Sigmoid colon (tissue), 7 donors: ENCODE data around the gene TGFBR2. TPM values are rescaled to one million over a fixed set of nuclear protein-coding genes. Genes with fewer than 3 reads are reported as not detected.
A peak's percentile ranks its signal among the peaks of the same experiment; 100 is the strongest.

Experiments used
- DNase-seq: peaks from one replicate; pipeline ENCODE4 v3.0.0-alpha.2; 2019
- H3K27ac ChIP-seq, 4 donors: fragments of 200-600 bp; sonication (generic); one replicate each; pipeline ENCODE4 v1.5.1; 2016 to 2019; ENCODE audit warnings: mild to moderate bottlenecking in 1 of 4
- H3K27me3 ChIP-seq, 3 donors: fragments of 200-600 bp; sonication (generic); one replicate each; pipeline ENCODE4 v1.5.1; 2019; ENCODE audit warnings: mild to moderate bottlenecking in 1 of 3
- H3K36me3 ChIP-seq, 4 donors: fragments of 200-600 bp; sonication (generic); one replicate each; pipeline ENCODE4 v1.5.1; 2016 to 2019
- H3K4me1 ChIP-seq, 4 donors: fragments of 200-600 bp; sonication (generic); one replicate each; pipeline ENCODE4 v1.5.1; 2017 to 2019
- H3K4me3 ChIP-seq, 4 donors: fragments of 200-600 bp; sonication (generic); one replicate each; pipeline ENCODE4 v1.5.1; 2017 to 2019; ENCODE audit warnings: mild to moderate bottlenecking in 2 of 4, moderate library complexity in 1 of 4
- H3K9me3 ChIP-seq, 4 donors: fragments of 200-600 bp in 3 of 4; sonication (generic) in 3 of 4; one replicate each; pipeline versions ENCODE4 v1.5.1 to v1.6.1; 2013 to 2019
- EP300 ChIP-seq, 4 donors: sonication (generic); formaldehyde crosslinking; IDR thresholded peaks; one replicate each; pipeline ENCODE4 v1.6.1; 2017; ENCODE audit warnings: antibody characterized with exemption in 4 of 4
- POLR2A ChIP-seq, 2 donors: fragments of 450-650 bp; IDR thresholded peaks; one replicate each; pipeline ENCODE4 v1.6.1; 2016; ENCODE audit warnings: antibody characterized with exemption in 2 of 2, mild to moderate bottlenecking in 2 of 2, moderate library complexity in 2 of 2
- POLR2AphosphoS5 ChIP-seq, 4 donors: sonication (generic); formaldehyde crosslinking; IDR thresholded peaks; one replicate each; pipeline ENCODE4 v1.6.1; 2017; ENCODE audit warnings: antibody characterized with exemption in 4 of 4
- WGBS, 2 donors: extraction: QIAGEN DNeasy Blood & Tissue Kit; methylation state at CpG; one replicate each; pipeline ENCODE4 v1.1.7; 2013; 5-methylcytosine and 5-hydroxymethylcytosine counted together
- intact Hi-C: fragments of 100-400 bp; cut with DNase I; formaldehyde crosslinking; loops from one replicate; pipeline ENCODE4 v1.15.1; 2023
- polyA plus RNA-seq, 3 donors: library from polyadenylated mRNA; stranded (reverse); fragments of 200-250 nt; gene quantifications; one replicate each; pipeline ENCODE4 v1.2.3, GENCODE V29; 2013
- total RNA-seq, 4 donors: library from RNA; depleted of rRNA; stranded (reverse); fragments of >200 nt; gene quantifications; one replicate each; pipeline ENCODE4 v1.1.0, GENCODE V29; 2016
- TF ChIP-seq, protein P1 (sequence below), 4 experiments: fragments of 450-650 bp in 3 of 4; fragments of 200-600 bp in 1 of 4; IDR thresholded peaks; one replicate each; pipeline ENCODE4 v1.5.1; 2016 to 2019; ENCODE audit warnings: antibody characterized with exemption in 4 of 4, mild to moderate bottlenecking in 3 of 4, moderate library complexity in 2 of 4
- donor health status: healthy with polysubstance abuse.
- donor health status: Bipolar disorder and iron deficiency.
- donor health status: healthy.

Gene TGFBR2
- total and polyA plus RNA-seq, 7 donors: 9.9 to 243 (median 215) TPM

DNA sequence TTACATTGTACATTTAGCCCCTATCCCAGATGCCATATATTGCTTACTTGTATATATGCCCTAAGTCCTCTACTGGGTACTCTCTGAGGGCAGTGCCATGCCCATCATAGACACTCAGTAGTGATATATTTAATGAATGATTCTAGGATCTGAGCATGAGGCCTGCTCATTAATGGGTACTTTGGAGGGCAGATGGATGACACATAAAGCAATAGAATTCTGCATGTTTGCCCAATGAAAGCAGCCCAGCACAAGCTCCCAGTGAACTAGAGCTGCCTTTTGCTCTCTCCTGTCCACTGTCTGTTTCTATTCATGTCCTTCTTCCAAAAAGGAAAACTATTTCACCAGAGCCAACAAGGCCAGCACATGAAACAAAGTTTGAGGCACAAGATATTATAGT is 63.9 kb downstream of the TGFBR2 start:
- Histone ChIP-seq H3K27ac (no peak overlapping the region), H3K9me3 (no peaks in the 10 kb centered on the region), H3K4me3 (no peak overlapping the region), H3K27me3 (no peaks in the 10 kb centered on the region), H3K4me1 (peaks cover 0 to 51% (median 34%) of the 10 kb centered on the region in 4 donors), H3K36me3 (peaks cover 18 to 57% (median 28%) of the 10 kb centered on the region in 4 donors)
- DNase-seq: no peak
- intact Hi-C loops: no loop called here
- TF ChIP-seq POLR2AphosphoS5 (IDR thresholded peaks at IDR 0.05) (no peak), POLR2A (IDR thresholded peaks at IDR 0.05) (no peak), EP300 (IDR thresholded peaks at IDR 0.05) (no peak)
- TF ChIP-seq, protein P1, sequence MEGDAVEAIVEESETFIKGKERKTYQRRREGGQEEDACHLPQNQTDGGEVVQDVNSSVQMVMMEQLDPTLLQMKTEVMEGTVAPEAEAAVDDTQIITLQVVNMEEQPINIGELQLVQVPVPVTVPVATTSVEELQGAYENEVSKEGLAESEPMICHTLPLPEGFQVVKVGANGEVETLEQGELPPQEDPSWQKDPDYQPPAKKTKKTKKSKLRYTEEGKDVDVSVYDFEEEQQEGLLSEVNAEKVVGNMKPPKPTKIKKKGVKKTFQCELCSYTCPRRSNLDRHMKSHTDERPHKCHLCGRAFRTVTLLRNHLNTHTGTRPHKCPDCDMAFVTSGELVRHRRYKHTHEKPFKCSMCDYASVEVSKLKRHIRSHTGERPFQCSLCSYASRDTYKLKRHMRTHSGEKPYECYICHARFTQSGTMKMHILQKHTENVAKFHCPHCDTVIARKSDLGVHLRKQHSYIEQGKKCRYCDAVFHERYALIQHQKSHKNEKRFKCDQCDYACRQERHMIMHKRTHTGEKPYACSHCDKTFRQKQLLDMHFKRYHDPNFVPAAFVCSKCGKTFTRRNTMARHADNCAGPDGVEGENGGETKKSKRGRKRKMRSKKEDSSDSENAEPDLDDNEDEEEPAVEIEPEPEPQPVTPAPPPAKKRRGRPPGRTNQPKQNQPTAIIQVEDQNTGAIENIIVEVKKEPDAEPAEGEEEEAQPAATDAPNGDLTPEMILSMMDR (IDR thresholded peaks at IDR 0.05): no peak

DNA sequence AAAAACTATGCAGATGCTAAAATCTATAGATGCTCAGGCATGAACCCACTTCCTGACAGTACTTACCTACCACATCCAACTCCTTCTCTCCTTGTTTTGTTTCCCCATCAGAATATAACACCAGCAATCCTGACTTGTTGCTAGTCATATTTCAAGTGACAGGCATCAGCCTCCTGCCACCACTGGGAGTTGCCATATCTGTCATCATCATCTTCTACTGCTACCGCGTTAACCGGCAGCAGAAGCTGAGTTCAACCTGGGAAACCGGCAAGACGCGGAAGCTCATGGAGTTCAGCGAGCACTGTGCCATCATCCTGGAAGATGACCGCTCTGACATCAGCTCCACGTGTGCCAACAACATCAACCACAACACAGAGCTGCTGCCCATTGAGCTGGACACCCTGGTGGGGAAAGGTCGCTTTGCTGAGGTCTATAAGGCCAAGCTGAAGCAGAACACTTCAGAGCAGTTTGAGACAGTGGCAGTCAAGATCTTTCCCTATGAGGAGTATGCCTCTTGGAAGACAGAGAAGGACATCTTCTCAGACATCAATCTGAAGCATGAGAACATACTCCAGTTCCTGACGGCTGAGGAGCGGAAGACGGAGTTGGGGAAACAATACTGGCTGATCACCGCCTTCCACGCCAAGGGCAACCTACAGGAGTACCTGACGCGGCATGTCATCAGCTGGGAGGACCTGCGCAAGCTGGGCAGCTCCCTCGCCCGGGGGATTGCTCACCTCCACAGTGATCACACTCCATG is 65.3 kb downstream of the TGFBR2 start:
- Histone ChIP-seq H3K4me1 (peaks cover 0 to 45% (median 27%) of the 10 kb centered on the region in 4 donors), H3K27ac (peak overlapping the region in 1 of 4 donors; percentile 60)
- TF ChIP-seq POLR2A (IDR thresholded peaks at IDR 0.05) (no peak), POLR2AphosphoS5 (IDR thresholded peaks at IDR 0.05) (peak in 1 of 4 donors; percentile 17)

DNA sequence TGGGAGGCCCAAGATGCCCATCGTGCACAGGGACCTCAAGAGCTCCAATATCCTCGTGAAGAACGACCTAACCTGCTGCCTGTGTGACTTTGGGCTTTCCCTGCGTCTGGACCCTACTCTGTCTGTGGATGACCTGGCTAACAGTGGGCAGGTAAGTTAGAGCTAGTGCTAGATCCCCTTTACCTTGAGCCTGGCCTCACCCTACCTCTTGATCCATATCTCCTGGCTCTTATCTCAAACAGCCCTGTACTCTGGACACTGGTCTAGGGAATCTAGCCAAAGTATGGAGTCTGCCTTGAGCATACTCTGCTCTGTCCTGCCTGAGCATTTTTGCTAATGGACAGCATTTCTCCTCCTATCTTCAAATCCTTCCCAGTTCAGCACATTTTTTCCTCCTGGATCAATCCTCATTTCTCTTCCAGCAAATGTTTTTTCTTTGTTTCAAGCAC is 65.9 kb downstream of the TGFBR2 start:
- H3K4me1 ChIP-seq: peaks cover 0 to 45% (median 31%) of the 10 kb centered on the region in 4 donors
- H3K9me3 ChIP-seq: no peaks in the 10 kb centered on the region
- no peaks in the 10 kb centered on the region for H3K27me3 ChIP-seq
- peak overlapping the region in 2 of 4 donors; percentile 40 to 60 for H3K27ac ChIP-seq
- WGBS, 2 donors: 96 to 97% methylated on average over 4 of the region's 4 CpGs
- H3K36me3 ChIP-seq: peaks cover 23 to 78% (median 30%) of the 10 kb centered on the region in 4 donors
- intact Hi-C loops: no loop called here
- DNase-seq: no peak
- H3K4me3 ChIP-seq: no peak overlapping the region
- TF ChIP-seq POLR2A (IDR thresholded peaks at IDR 0.05) (no peak), EP300 (IDR thresholded peaks at IDR 0.05) (no peak), POLR2AphosphoS5 (IDR thresholded peaks at IDR 0.05) (no peak)
- TF ChIP-seq, protein P1 (IDR thresholded peaks at IDR 0.05): no peak

More for the DNA sequence above, 65.3 kb downstream of the TGFBR2 start:
- peaks cover 23 to 72% (median 30%) of the 10 kb centered on the region in 4 donors for H3K36me3 ChIP-seq
- intact Hi-C loops: no loop called here
- H3K9me3 ChIP-seq: no peaks in the 10 kb centered on the region
- no peaks in the 10 kb centered on the region for H3K27me3 ChIP-seq
- DNase-seq: no peak
- 95 to 97% methylated on average over 20 of the region's 20 CpGs for WGBS, 2 donors
- H3K4me3 ChIP-seq: no peak overlapping the region

DNA sequence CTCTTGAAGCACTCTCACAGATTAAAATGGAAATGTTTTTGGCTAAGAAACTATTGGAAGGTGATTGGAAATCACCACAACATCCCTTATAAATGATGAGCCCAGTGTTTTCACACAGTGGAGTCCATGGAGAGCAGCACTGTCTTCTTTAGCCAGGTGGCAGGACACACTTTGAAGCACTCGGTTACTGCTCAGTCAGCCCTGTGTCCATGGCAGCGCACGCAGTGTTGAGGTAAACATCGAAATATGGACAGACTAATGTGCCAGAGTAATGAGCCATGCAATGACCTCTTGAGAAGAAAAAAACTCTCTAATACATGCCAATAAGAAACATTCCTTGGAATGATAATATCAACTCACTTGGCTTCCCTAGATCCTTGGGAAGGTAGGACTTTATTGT is 66.6 kb downstream of the TGFBR2 start:
- intact Hi-C loops: no loop called here
- no peak for DNase-seq
- Histone ChIP-seq H3K9me3 (no peaks in the 10 kb centered on the region), H3K4me1 (peaks cover 0 to 42% (median 36%) of the 10 kb centered on the region in 4 donors), H3K4me3 (no peak overlapping the region), H3K36me3 (peaks cover 23 to 84% (median 31%) of the 10 kb centered on the region in 4 donors), H3K27me3 (no peaks in the 10 kb centered on the region), H3K27ac (peak overlapping the region in 2 of 4 donors; percentile 40 to 60)
- TF ChIP-seq POLR2A (IDR thresholded peaks at IDR 0.05) (no peak), POLR2AphosphoS5 (IDR thresholded peaks at IDR 0.05) (peak in 1 of 4 donors; percentile 13), EP300 (IDR thresholded peaks at IDR 0.05) (no peak)
- TF ChIP-seq, protein P1 (IDR thresholded peaks at IDR 0.05): no peak
- whole genome bisulfite sequencing, 2 donors: 89 to 92% methylated on average over 4 of the region's 4 CpGs
